Osteoblast (primary cell): ENCODE results near the gene ENPEP. TPM values are rescaled to one million over a fixed set of nuclear protein-coding genes. Genes with fewer than 3 reads are reported as not detected.

Source experiments
- DNase-seq: peaks from one replicate; pipeline ENCODE4 v3.0.0; 2011; ENCODE audit warnings: low spot score, mixed read lengths; ENCODE audit not compliant: insufficient read length; ENCODE audit errors: missing footprints
- H2AFZ ChIP-seq: 2 replicates; pipeline ENCODE4 v1.6.0; 2011; ENCODE audit warnings: mild to moderate bottlenecking, low read length
- H3K27ac ChIP-seq: 2 replicates; pipeline ENCODE4 v1.5.1; 2011; ENCODE audit warnings: mild to moderate bottlenecking, low read depth, low read length, moderate library complexity
- H3K27me3 ChIP-seq: 2 replicates; pipeline ENCODE4 v1.6.0; 2012; ENCODE audit warnings: mild to moderate bottlenecking, control low read depth, inconsistent platforms, low read length, moderate library complexity; ENCODE audit not compliant: insufficient read depth
- H3K36me3 ChIP-seq: 2 replicates; pipeline ENCODE4 v1.5.1; 2011; ENCODE audit warnings: mild to moderate bottlenecking, low read length, control low read depth, moderate library complexity; ENCODE audit not compliant: insufficient read depth
- H3K4me1 ChIP-seq: 2 replicates; pipeline ENCODE4 v1.5.1; 2011; ENCODE audit warnings: mild to moderate bottlenecking, low read length, control low read depth, moderate library complexity; ENCODE audit not compliant: insufficient read depth
- H3K4me2 ChIP-seq: 2 replicates; pipeline ENCODE4 v1.6.0; 2011; ENCODE audit warnings: mild to moderate bottlenecking, low read length; ENCODE audit not compliant: insufficient read depth
- H3K4me3 ChIP-seq: fragments of 200-600 bp; sonication (generic); 3 replicates; pipeline ENCODE4 v1.5.1; 2012; ENCODE audit warnings: mild to moderate bottlenecking, low read length, inconsistent platforms; ENCODE audit not compliant: insufficient read depth
- H3K79me2 ChIP-seq: 2 replicates; pipeline ENCODE4 v1.6.0; 2012; ENCODE audit warnings: mild to moderate bottlenecking, low read length, control low read depth, inconsistent platforms; ENCODE audit not compliant: insufficient read depth
- H3K9me3 ChIP-seq: 2 replicates; pipeline ENCODE4 v1.5.1; 2011; ENCODE audit warnings: low read depth, low read length, control low read depth
- H4K20me1 ChIP-seq: 2 replicates; pipeline ENCODE4 v1.6.0; 2012; ENCODE audit warnings: mild to moderate bottlenecking, low read length, control low read depth; ENCODE audit not compliant: insufficient read depth
- CTCF ChIP-seq: IDR thresholded peaks from 2 replicates; pipeline ENCODE4 v1.5.1; 2011; ENCODE audit warnings: mild to moderate bottlenecking, low read depth, low read length, moderate library complexity; ENCODE audit errors: extremely low read depth
- total RNA-seq: library from RNA; depleted of rRNA; stranded (reverse); fragments of >200 nt; gene quantifications from 2 replicates; pipeline ENCODE4 v1.2.3, GENCODE V29; 2012

Gene ENPEP
- total RNA-seq, 1 donor: 1.1 TPM

- H4K20me1 ChIP-seq: no peaks in the 10 kb centered on the region
- H3K36me3 ChIP-seq: no peaks in the 10 kb centered on the region
- no peak overlapping the region for H3K4me2 ChIP-seq
- no peaks in the 10 kb centered on the region for H3K79me2 ChIP-seq
- no peaks in the 10 kb centered on the region for H3K9me3 ChIP-seq
- no peak overlapping the region for H3K4me3 ChIP-seq
- DNase-seq: no peak
- H3K4me1 ChIP-seq: peaks cover 4% of the 10 kb centered on the region
- no peak overlapping the region for H3K27ac ChIP-seq
- no peak for TF ChIP-seq CTCF
- no peak overlapping the region for H2AFZ ChIP-seq
- H3K27me3 ChIP-seq: no peaks in the 10 kb centered on the region
Measured at GRCh38 chr4:110540982-110541451, 65.1 kb downstream of the ENPEP start.

- H3K9me3 ChIP-seq: no peaks in the 10 kb centered on the region
- peaks cover 4% of the 10 kb centered on the region for H3K4me1 ChIP-seq
- H3K36me3 ChIP-seq: no peaks in the 10 kb centered on the region
- H3K4me2 ChIP-seq: no peak overlapping the region
- no peak for DNase-seq
- H3K79me2 ChIP-seq: no peaks in the 10 kb centered on the region
- no peaks in the 10 kb centered on the region for H3K27me3 ChIP-seq
- H4K20me1 ChIP-seq: no peaks in the 10 kb centered on the region
- H3K27ac ChIP-seq: no peak overlapping the region
- no peak overlapping the region for H2AFZ ChIP-seq
- no peak overlapping the region for H3K4me3 ChIP-seq
- no peak for TF ChIP-seq CTCF
Measured at GRCh38 chr4:110543577-110543976, 67.6 kb downstream of the ENPEP start.

- Histone ChIP-seq H3K4me3 (no peak overlapping the region), H3K79me2 (no peaks in the 10 kb centered on the region), H4K20me1 (no peaks in the 10 kb centered on the region), H3K27me3 (no peaks in the 10 kb centered on the region), H3K36me3 (no peaks in the 10 kb centered on the region), H3K27ac (no peak overlapping the region), H3K4me1 (peaks cover 4% of the 10 kb centered on the region), H3K9me3 (no peaks in the 10 kb centered on the region), H2AFZ (no peak overlapping the region), H3K4me2 (no peak overlapping the region)
- DNase-seq: no peak
- TF ChIP-seq CTCF: no peak
Measured at GRCh38 chr4:110544594-110544993, 68.6 kb downstream of the ENPEP start.

- Histone ChIP-seq H3K9me3 (no peaks in the 10 kb centered on the region), H2AFZ (no peak overlapping the region), H3K27me3 (no peaks in the 10 kb centered on the region), H4K20me1 (no peaks in the 10 kb centered on the region), H3K4me3 (no peak overlapping the region), H3K79me2 (no peaks in the 10 kb centered on the region), H3K4me2 (no peak overlapping the region), H3K36me3 (no peaks in the 10 kb centered on the region), H3K4me1 (no peaks in the 10 kb centered on the region), H3K27ac (no peak overlapping the region)
- TF ChIP-seq CTCF: no peak
- no peak for DNase-seq
Measured at GRCh38 chr4:110550260-110550659, 74.3 kb downstream of the ENPEP start.
